Measurements from ENCODE around the gene ZMIZ2. TPM values are rescaled to one million over a fixed set of nuclear protein-coding genes. Genes with fewer than 3 reads are reported as not detected.

ZMIZ2 gene
- total and polyA plus RNA-seq, 7 donors, result 11.7 to 32.9 (median 25.0) TPM

- ATAC-seq, result peak in 2 of 4 donors; percentile 7 to 8
- no peak for TF ChIP-seq CTCF (IDR thresholded peaks at IDR 0.05)
- peaks cover 0 to 40% of the 10 kb centered on the region in 2 donors for H3K36me3 ChIP-seq (ENCODE audit: insufficient read depth in 1 of 2, low read depth in 1 of 2)
- H3K4me3 ChIP-seq, result no peak overlapping the region
- 46 to 64% (median 57%) methylated on average over 17 of the region's 17 CpGs for WGBS, 3 donors
- peak in 1 of 2 donors; percentile 30 for DNase-seq
- no peaks in the 10 kb centered on the region for H3K27me3 ChIP-seq (ENCODE audit: insufficient read depth in 3 of 3, low read length in 2 of 3)
- H3K4me1 ChIP-seq, result peaks cover 9% of the 10 kb centered on the region
- intact Hi-C loops (cut with DNase I), result loop anchor here in 1 of 2 donors (5.0 to 10.0 kb wide), 2 partner anchors 36 to 161 kb away; no protein-coding TSS in a partner anchor
- H3K9me3 ChIP-seq, result no peaks in the 10 kb centered on the region
- H3K27ac ChIP-seq, result no peak overlapping the region
Observed at GRCh38 chr7:44755698-44756627, 7.3 kb downstream of the ZMIZ2 start.

DNA sequence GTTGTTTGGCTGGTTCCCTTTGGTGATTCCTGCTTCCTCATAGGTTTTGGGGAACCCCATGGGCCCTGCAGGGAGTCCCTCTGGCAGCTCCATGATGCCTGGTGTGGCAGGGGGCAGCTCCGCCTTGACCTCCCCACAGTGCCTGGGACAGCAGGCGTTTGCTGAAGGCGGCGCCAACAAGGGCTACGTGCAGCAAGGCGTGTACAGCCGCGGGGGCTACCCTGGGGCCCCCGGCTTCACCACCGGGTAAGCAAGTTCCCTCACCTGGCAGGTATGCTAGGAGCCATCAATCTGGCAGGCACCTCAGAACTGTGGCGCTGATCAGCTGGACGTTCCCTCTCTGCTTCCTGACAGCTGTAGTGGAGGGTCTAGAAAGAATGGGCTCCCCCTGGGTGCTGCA, 8.3 kb downstream of the ZMIZ2 start:
- ATAC-seq, result no peak
- Histone ChIP-seq H3K27ac (no peak overlapping the region), H3K36me3 (ENCODE audit: insufficient read depth in 1 of 2, low read depth in 1 of 2) (peaks cover 0 to 49% of the 10 kb centered on the region in 2 donors), H3K27me3 (ENCODE audit: insufficient read depth in 3 of 3, low read length in 2 of 3) (no peaks in the 10 kb centered on the region), H3K4me3 (no peak overlapping the region), H3K4me1 (peaks cover 9% of the 10 kb centered on the region), H3K9me3 (no peaks in the 10 kb centered on the region)
- WGBS, 3 donors, result 73 to 82% (median 75%) methylated on average over 12 of the region's 12 CpGs
- no peak for TF ChIP-seq CTCF (IDR thresholded peaks at IDR 0.05)
- intact Hi-C loops (cut with DNase I), result loop anchor here in 1 of 2 donors (5.0 to 10.0 kb wide), 2 partner anchors 35 to 162 kb away; no protein-coding TSS in a partner anchor
- DNase-seq, result no peak

- no peaks in the 10 kb centered on the region for H3K27me3 ChIP-seq (ENCODE audit: insufficient read depth in 3 of 3, low read length in 2 of 3)
- ATAC-seq, result no peak
- DNase-seq, result peak in 1 of 2 donors; percentile 42
- no peak overlapping the region for H3K4me3 ChIP-seq
- no peak overlapping the region for H3K27ac ChIP-seq
- TF ChIP-seq CTCF (IDR thresholded peaks at IDR 0.05), result no peak
- H3K4me1 ChIP-seq, result peaks cover 9% of the 10 kb centered on the region
- H3K9me3 ChIP-seq, result no peaks in the 10 kb centered on the region
- intact Hi-C loops (cut with DNase I), result loop anchor here in 1 of 2 donors (5.0 to 10.0 kb wide), 2 partner anchors 35 to 163 kb away; no protein-coding TSS in a partner anchor
- 56 to 66% (median 59%) methylated on average over 9 to 10 of the region's 10 CpGs for WGBS, 3 donors
- peaks cover 0 to 52% of the 10 kb centered on the region in 2 donors for H3K36me3 ChIP-seq (ENCODE audit: insufficient read depth in 1 of 2, low read depth in 1 of 2)
Observed at GRCh38 chr7:44757311-44757710, 8.7 kb downstream of the ZMIZ2 start.

- H3K4me1 ChIP-seq, result peaks cover 9% of the 10 kb centered on the region
- no peak for ATAC-seq
Observed at GRCh38 chr7:44757739-44758138, 9.1 kb downstream of the ZMIZ2 start.

More at GRCh38 chr7:44757739-44758138, 9.1 kb downstream of the ZMIZ2 start:
- Histone ChIP-seq H3K27ac (no peak overlapping the region), H3K4me3 (no peak overlapping the region), H3K36me3 (ENCODE audit: insufficient read depth in 1 of 2, low read depth in 1 of 2) (peaks cover 0 to 57% of the 10 kb centered on the region in 2 donors), H3K9me3 (no peaks in the 10 kb centered on the region), H3K27me3 (ENCODE audit: insufficient read depth in 3 of 3, low read length in 2 of 3) (no peaks in the 10 kb centered on the region)
- no peak for TF ChIP-seq CTCF (IDR thresholded peaks at IDR 0.05)
- DNase-seq, result no peak
- intact Hi-C loops (cut with DNase I), result loop anchor here in 1 of 2 donors (5.0 to 10.0 kb wide), 2 partner anchors 35 to 163 kb away; no protein-coding TSS in a partner anchor
- 70 to 79% (median 72%) methylated on average over 4 to 7 of the region's 7 CpGs for WGBS, 3 donors
